GM21786 (cell line): ENCODE results near the gene SIGLEC11.
"Not testable (repeated sequence)": the region's sequence is repeated elsewhere in the genome, so short reads cannot be mapped to it uniquely, and the experiment has no call there.

Experiments used
- ATAC-seq: cut with Tn5 transposase; IDR thresholded peaks from one replicate; pipeline ENCODE4 v1.9.1; 2021; ENCODE audit not compliant: unreplicated experiment

Gene SIGLEC11

DNA sequence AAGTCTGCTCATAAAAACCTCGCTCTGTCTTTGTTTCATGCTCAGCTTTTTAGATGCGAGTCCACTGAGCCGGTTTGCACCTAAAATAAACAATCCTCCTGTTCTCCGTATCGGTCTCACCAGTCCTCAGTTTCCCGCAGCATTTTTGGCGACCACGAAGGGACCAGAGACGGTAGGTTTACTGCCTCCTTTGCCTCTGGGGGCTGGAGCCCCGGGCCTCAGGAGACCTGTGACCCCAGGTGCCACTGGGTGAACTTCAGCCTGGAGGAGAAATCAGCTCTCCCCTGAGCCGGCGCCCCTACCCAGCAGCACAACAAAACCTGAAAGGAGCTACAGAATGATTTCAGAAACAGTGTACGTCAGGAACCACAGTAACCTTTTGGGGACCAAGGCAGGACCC is 8.1 kb downstream of the SIGLEC11 start:
- no peak for ATAC-seq

DNA sequence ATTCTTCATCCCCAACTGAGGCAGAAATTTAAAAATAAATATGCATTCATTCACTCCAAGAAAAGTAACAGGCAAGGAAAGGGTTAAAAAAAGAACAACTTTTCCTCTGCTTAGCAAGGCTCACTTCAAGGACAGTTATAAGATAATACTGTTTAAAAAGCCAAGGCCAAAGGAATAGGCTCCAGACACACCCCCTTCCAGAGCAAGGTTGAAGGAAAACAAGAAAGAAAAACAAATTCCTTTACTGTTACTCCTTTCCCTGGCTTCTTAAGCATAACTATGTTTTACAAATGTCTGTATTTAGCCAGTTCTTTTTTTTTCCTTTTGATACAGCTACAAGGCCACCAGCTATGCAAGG is 8.5 kb downstream of the SIGLEC11 start:
- no peak for ATAC-seq

DNA sequence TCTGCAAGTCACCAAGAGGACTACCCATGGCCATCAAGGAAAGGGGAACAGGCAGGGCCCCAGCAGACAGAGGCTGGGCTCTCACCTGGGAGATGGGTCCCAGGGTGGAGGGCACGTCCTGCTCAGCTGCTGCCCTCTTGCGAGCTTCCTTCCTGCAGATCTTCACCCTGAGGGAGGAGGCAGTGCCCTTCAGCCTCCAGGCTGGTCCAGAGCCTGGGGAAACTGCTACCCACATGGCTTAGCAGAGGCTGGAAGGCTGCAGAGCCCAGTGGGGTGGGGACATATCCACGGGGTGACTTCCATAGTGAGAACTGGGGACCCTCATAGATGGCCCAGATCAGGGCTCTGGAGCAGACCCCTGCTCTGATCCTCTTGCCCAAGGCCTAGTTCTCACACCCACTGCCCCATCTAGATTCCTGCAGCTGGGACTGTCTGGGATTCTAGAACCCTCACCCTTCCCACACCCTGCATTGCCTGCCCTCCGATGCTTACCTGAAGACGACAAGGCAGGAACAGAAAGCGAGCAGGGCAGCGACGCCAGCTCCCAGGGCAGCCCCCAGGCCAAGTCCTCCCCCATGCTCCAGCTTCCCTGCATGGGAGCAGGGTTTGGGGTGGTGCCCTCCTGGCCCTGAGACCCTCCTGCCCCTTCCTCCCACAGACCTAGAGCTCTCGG is 9.0 kb downstream of the SIGLEC11 start:
- no peak for ATAC-seq

DNA sequence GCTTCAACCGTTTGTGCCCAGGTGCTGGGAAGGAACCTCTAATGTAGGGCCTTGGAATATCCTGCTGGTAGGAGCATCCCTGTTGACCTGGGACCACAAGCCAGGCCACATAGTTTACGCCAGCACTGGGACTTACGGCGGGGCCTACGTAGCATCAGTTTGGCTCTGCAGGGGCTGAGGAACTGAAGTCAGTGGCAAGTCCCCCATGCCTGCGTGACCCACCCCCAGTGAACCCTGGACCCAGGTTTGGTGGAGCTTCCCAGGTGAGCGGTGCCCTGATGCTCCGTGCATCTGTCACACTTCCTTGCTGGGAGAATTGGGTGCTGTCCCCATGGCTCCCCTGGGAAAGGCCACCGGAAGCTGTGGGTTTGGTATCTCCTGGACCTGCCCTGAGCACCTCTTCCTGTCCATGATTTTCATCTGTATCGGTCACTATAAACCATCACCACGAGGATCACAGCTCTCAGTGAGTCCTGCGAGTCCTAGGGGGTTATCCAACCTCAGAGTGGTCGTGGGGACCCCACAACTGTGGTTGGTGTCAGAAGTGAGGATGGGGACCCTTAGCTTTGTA is 9.9 kb downstream of the SIGLEC11 start:
- ATAC-seq: no peak

DNA sequence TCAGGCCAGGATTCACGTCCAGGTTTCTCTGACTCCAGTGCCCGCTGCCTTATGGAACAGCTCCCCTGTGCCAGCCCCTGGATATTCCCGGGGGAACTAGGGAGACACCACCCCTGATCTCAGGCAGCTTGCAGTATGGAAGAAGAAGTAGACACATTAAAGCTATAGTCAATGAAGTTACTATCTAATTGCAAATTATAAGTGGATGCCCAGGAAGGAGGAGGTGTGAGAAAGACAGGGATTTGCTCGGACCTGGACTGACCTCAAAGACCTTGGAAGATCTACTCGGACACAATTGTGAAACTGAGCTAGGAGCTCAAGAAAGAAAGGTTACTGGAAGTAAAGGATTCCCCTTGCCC is 10.4 kb downstream of the SIGLEC11 start:
- ATAC-seq: no peak

DNA sequence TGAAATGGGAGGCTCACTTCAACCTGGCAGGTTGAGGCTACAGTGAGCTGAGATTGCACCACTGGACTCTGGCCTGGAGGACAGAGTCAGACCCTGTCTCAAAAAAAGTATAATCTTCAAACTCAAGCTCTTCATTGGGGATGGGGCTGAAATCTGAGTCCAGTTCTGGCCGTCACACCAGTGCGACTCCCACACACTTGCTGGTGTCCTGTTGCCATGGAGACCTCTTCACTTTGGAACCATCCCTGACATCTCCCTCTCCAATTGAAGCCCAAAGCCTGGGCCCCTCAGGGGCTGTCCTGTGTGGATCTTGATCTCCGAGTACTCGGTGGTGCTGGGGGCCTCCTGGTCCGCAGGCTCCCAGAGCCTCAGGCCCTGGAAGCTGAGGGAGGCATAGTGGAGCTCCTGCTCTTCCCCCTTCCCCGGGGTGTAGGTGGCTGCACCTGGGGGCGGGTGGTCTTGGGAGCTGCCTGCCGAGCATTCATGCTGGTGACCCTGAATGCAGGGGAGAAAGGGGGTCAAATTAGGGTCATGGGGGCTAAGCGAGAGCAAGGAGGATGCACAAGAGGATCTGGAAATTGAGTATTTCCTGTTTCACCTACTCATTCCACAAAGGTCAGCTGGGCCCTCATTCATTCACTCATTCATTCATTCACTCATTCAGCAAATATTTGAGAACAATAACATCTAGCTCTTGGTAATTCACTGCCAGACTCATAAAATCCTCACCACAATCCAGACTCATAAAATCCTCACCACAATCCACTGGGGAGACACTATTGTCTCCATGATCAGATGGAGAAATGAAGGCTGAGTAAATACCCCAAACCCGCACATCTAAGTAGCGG is 11.0 kb downstream of the SIGLEC11 start:
- ATAC-seq: no peak

DNA sequence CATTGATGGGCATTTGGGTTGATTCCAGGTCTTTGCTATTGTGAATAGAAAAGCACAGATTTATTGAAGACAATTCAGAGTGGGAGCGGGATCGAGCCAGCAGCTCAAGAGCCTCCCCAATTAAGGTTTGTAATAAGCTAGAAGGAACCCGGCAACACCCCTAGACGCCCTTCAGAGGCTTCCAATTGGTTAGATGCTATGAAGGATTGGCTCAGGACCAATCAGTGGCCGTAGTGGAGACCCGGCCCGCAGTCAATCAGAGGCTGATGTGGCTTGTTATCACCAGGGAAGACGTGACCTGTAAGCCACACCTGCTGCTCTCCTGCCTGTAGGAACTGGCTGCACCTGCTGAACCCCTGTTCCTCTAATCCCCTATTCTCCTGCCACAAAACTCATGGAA is 14.6 kb downstream of the SIGLEC11 start:
- no peak for ATAC-seq

DNA sequence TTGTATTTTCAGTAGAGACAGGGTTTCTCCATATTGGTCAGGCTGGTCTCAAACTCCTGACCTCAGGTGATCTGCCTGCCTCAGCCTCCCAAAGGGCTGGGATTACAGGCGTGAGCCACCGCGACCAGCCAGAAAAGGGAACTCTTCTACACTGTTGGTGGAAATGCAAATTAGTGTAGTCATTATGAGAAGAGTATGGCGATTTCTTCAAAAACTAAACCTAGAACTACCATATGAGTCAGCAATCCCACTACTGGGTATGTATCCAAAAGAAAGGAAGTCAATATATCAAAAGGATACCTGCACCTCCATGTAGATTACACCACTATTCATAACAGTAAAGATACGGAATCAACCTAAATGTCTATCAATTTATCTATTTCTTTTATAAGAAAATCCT is 16.4 kb downstream of the SIGLEC11 start:
- ATAC-seq: not testable (repeated sequence)

DNA sequence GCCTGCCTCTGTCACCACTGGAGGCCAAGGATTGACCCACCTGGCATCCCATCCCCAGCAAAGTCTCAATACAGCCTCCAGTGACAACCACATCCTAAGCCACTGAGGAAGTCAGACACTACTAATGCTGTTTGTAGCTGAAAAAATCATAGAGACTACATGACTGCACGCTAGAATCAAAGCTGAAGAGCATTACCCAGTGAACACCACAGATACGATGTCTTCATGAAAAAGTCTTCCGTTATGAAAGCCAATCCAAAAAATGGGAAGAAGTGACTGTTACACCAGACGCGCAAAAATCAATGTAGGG is 20.5 kb downstream of the SIGLEC11 start:
- ATAC-seq: no peak

DNA sequence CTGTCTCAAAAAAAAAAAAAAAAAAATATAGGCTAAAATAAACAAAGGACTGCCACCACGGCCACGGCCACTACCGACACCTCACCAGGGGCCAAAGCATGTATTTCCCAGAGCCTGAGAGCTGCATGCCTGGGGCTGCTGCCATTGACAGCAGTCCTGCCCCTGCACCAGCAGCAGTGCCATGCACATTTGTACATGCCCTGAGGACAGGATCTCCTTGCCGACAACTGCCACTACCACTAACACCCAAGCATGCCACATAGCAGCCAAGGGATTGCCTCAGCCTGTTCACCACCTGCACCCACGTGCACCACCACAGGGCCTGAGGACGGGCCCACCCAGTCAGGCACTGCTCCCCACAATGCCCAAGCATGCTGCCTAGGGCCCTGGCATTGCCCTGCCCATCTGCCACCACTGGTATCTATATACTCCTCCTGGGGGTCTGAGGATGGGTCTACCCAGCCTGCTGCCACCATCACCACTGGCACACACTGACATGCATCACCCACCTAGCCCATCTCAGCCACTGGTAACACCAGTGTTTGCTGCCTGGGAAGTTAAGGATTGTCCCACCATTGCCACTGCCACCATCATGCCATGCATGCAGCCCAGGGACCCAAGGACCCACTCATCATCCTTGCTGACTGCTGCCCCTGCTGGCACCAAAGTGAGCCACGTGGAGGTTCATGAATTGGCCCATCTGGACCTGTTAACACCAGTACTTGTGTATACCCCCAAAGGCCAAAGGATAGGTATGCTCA is 21.1 kb downstream of the SIGLEC11 start:
- no peak for ATAC-seq

DNA sequence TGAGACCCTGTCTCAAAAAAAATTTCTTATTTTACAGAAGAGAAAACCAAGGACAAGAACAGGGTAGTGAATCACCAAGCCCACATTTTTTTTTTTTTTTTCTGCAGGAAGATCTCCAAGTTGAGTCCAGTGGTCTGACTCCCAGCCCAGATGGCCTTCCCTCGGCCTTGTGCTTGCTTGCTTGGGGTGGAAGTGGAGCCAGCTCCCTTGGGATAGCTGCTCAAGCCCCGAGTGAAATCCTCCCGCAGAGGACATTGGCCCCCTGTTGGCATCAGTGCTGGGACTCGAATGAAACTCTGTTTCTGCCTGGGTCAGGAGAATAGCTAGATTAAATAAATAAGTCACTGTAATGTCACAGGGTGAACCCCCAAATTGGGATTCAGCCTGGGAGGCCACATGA is 22.3 kb downstream of the SIGLEC11 start:
- no peak for ATAC-seq

DNA sequence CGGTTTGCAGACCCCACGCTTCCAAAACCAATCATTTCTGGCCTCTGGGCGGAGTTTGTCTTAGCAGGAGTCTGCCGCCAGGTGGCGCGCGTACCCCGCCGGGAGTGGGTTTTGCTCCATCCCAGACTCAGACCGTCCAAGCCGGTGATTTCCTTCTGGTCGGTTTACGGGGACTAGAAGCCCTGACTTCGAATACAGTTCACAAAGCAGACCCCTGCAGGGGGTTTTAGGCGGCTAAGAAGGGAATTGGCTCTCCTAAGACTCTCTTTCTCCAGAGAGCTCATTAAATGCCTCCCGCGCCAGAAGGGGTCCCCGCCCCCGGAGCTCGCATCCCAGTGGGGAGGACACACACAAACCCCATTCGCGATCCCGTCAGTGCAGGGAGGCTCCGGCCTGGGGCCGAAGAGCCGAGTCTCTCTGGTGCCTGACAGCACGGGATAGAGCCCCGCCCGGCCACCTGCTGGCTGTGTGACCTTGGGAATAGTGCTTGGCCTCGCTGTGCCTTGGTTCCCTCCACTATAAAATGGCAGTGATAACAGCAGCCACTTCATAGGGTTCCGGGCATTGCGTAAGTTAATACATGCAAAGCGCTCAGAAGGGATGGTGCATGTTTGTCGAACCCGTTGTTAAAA is 23.1 kb downstream of the SIGLEC11 start:
- no peak for ATAC-seq

DNA sequence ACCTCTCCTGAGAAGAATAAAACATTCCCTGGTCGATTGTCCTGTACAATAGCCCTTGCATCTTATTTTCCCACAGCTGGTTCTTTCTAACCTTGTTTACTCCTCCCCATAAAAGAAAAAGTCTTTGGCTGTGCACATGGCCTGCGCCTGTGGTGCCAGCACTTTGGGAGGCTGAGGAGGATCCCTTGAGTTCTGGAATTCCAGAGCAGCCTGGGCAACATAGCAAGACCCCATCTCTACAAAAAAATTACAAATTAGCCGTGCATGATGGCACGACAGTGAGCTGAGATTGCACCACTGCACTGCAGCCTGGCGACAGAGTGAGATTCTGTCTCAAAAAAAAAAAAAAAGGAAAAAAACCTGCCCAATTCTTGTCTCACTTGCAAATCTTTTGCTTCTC is 24.4 kb downstream of the SIGLEC11 start:
- ATAC-seq: no peak

DNA sequence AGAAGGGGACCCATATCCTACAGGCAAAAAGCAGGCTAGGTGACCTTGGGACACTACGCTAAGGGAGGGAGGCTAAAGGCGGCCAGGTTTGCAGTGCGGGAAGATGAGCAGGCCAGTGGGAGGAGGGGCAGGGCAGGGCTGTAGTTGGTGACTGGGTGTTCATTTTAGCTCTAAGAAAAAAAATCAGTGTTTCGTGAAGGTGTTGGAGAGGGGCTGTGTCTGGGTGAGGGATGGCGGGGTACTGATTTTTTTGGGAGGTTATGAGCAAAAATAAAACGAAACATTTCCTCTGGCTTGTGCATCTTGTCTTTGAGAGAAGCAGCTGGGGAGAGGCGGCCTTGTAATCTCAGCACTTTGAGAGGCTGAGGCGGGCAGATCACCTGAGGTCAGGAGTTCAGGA is 27.3 kb downstream of the SIGLEC11 start:
- no peak for ATAC-seq

DNA sequence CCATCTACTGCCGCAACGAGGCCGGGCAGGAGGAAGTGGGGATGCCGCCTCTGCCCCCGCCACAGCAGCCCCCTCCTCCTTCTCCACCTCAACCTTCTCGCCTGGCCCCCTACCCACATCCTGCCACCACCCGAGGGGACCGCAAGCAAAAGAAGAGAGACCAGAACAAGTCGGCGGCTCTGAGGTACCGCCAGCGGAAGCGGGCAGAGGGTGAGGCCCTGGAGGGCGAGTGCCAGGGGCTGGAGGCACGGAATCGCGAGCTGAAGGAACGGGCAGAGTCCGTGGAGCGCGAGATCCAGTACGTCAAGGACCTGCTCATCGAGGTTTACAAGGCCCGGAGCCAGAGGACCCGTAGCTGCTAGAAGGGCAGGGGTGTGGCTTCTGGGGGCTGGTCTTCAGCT is 28.2 kb downstream of the SIGLEC11 start:
- no peak for ATAC-seq

DNA sequence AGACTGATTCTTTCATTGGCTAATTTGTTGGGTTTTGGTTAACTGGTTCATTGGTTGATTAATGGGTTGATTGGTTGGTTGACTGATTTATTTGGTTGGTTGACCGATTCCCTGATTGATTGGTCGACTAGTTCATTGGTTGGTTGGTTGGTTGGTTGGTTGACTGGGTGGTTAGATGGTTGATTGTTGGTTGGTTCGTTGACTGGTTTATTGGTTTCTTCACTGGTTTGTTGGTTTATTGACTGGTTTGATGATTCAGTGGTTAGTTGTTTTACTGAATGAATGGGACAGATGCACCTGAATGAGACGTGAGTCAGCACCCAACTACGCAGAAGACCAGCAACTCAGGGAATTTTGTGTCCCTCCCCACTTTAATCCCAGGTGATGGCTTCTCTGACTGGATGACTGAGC is 28.9 kb downstream of the SIGLEC11 start:
- no peak for ATAC-seq

DNA sequence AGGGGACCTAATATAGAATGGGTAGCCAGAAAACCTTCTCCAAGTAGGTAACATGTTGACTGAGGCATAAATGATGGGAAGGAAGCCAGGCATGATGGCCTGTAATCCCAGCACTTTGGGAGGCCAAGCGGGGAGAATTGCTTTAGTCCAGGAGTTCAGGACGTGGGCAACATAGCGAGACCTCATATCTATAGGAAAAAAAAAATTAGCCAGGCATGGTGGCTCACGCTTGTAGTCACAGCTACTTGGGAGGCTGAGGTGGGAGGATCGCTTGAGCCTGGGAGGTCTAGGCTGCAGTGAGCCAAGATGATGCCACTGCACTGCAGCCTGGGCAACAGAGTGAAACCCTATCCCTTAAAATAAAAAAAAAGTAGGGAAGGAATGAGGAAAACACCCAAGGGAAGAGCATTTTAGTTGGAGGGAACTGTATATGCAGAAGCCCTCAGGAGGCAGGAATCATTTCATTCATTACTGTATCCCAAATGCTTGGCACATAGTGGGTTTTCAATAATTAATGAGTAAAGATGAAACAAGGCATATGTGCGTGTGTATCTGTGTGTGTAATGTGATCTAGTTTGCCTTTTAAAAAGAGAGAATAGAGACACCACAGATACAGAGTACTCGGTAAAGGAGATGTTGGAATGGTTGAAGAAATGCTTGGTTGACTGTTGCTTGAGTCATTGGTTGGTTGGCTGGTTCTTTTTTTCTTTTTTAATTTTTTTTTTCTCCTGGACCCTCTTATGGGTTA is 29.5 kb downstream of the SIGLEC11 start:
- ATAC-seq: no peak

DNA sequence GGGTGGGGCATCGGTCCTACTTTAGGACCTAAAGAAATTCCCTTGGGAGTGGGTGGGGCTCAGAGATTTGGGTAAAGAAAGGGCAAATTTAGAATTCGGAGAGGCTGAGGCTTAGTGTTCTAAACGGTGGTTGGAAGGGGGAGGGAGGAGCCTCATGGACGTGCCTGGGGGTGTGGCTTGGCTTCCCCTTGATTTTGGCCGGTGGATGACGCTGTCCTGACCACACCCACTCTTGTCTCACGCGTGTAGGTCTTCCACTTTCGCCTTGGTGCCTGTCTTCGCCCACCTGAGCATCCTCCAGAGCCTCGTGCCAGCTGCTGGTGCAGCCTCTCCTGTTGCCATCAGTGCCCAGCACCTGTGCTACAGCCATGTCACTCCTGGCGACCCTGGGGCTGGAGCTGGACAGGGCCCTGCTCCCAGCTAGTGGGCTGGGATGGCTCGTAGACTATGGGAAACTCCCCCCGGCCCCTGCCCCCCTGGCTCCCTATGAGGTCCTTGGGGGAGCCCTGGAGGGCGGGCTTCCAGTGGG is 30.4 kb downstream of the SIGLEC11 start:
- no peak for ATAC-seq

DNA sequence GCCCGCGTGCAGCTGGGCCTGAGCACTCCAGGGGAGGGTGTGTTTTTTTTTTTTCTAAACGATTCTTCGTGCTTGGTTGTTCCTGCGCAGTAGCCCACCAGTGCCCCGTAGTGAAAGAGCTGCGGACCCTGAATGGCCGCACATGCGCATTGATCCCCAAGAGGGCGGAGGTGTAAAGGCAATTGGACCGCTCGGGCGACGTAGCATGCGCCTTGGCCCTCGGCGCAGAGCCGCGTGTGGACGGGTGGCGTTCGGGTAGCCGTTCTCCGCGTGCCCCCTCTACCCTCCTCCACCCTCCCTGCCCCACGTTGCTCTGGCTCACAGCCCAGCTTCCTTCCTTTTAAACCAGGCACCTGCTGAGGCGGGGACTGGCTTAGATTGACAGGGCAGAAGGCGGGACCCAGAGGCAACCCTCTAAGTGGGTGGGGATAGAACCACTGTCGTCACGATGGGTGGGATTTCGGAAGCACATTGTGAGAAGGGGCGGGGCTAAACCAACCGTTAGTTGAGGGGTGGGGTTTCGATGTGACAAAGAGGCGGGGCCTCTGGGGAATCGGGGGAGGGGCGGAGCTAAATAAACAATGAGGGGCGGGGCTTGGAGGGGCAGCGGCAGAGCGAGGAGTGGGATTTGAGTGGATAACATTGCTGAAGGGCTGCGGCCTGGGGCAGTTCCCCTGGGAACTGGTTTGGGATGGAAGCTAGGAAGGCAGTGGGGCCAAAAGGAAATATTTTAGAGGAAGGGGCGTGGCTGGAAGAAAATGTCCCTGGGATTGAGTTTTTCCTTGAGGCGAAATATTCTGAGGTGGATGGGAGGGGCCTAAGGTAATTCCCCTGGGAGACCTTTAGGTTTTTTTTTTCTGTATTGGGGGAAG is 31.1 kb downstream of the SIGLEC11 start:
- ATAC-seq: peak; percentile 64
